Retina (tissue), 1 donor: Measurements from ENCODE around the gene RSBN1L.
"Not testable (repeated sequence)": the region's sequence is repeated elsewhere in the genome, so short reads cannot be mapped to it uniquely, and the experiment has no call there.

ENCODE experiments used
- DNase-seq: peaks from one replicate; pipeline ENCODE4 v3.0.0-alpha.2; 2016

RSBN1L gene

DNA sequence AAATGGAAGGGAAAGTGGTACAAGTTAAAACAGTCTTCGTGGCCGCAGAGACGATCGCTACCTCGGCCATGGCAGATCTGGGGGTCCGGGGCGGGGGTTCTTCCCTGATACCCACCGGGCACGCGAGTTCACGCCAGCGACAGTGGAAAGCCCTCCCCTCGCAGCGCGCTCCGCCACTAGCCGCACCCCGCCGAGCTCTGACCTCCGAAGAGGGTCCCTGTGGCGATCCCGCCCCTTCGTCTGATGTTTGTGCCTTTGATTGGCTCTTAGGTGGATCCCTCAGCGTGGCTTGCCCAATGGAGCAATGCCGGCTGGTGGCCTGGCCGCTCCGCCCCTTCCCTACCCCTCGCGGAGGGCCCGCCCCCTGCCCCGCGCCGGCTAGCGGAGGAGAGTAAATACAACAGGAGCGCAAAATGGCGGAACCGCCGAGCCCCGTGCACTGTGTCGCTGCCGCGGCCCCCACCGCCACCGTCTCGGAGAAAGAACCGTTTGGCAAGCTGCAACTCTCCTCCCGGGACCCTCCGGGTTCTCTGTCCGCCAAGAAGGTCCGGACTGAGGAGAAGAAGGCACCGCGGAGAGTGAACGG is at the start of gene RSBN1L:
Gene RSBN1L (plus strand): TSS at position 403 of the 586 bp plus-strand sequence. CDS start 11 bp downstream, at position 414.
- DNase-seq: peak; percentile 95

DNA sequence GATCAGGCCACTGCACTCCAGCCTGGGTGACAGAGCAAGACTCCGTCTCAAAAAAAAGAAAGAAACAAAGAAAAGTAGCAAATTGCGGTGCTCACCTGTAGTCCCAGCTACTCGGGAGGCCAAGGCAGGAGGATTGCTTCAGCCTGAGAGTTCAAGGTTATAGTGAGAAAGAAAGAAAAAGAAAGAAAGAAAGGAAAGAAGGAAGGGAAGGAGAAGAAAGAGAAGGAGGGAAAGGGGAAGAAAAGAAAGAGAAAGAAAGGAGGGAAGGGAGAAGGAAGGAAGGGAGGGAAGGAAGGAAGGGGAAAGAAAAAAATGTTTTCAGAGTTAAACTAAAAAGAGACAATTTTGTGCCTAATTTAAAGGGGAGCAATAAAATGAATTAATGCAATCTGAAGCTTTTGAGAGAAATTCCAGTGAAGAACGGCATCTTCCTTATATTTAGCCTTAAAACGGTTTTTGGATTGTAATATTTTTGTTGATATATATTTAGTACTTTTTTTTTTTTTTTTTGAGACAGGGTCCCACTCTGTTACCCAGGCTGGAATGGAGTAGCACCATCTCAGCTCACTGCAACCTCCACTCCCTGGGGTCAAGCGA is 47.4 kb upstream of the RSBN1L start:
- no peak for DNase-seq

DNA sequence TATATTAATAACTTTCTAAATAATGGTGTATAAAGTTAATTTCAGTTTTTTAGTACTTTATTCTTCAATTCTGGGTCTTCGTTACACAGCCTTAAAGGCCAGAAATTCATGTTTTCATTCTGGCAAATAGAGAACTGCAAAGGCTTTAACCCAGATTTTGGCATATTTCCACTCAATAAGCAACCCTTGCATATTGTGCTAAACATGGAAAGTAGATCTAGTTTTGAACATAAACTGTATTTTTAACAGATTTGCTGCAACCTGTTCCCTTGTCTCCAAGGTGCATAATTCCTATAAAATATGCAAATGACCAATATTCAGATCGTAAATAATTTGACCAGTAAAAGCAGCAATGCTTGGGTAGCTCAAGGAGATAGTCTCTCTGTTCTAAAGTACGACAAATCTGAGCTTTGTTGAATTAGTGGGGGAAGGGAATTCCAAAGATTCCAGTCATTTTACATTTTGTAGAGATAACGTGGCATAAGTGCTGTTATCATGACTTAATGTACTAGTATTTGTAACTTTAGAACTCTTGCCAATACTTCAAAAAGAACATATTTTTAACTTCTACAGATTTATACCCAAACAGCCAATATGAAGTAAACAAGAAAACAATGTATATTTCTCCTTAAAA is 46.4 kb upstream of the RSBN1L start:
- no peak for DNase-seq

DNA sequence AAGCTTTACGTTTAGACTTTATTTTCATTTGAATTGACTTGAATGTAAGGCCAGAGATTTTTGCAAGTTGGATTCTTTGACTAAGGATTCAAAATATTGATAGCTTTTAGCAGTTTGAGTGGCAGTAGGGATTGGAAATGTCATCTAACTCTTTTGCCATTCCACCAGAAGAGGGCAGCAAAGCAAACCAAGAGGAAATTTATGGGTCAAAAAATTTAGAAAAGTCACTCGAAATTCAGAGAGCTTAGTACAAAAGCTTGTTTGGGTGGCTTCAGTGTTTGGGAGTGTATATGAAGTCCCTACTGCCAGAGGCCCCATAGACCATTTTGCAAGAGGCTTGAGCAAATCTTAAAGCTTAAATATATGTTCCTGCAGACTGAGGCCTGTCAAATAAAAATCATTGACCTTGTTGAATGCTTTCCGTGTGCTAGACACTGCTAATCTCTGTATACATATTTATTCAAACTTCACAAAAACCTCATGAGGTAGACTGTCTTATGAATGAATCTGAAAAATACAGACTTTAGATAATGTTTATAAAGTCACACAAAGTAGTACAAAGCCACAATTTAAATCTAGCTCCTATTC is 44.6 kb upstream of the RSBN1L start:
- peak; percentile 37 for DNase-seq

DNA sequence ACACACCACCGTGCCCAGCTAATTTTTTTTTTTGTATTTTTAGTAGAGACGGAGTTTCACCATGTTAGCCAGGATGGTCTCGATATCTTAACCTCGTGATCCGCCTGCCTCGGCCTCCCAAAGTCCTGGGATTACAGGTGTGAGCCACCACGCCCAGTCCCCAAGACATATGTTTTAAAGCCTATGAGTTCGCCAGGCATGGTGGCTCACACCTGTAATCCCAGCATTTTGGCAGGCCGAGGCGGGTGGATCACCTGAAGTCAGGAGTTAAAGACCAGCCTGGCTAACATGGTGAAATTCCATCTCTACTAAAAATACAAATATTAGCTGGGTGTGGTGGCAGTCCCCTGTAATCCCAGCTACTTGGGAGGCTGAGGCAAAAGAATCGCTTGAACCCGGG is 43.4 kb upstream of the RSBN1L start:
- not testable (repeated sequence) for DNase-seq

DNA sequence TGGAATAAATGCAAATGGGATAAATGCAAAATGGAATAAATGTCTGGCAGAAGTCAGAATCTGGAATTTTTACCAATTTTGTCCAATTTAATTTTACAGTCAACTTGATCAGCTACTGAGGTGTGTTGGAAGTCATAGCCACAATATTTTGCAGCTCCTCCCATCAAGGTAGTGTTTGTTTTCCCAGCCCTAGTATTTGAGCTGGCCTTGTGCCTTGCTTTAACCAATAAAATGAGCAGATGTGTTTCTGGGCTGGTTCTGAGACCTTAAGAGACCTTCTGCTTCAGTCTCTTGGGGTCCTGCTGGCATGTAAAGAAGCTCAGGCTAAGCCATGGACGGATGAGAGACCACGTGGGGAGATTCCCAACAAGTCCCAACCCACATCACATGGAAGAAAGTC is 42.7 kb upstream of the RSBN1L start:
- no peak for DNase-seq

DNA sequence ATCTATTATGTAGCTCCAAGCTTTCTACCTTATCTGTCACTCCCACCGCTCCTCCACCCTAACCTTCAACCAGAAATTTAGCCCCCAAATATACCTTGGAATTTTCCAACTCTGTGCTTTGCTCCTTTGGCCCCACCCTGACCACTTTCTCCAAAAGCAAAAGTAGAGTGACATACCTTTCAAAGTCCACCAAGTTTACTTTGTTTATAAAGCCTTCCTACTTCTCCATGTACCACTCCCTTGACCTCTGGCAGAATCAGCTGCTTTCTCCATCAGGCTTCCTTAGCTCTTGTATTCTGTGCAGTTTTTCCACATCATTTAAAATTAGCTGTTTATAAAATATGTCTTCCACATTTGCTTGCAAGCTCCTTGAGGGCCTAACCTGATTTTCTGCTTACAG is 40.9 kb upstream of the RSBN1L start:
- no peak for DNase-seq

DNA sequence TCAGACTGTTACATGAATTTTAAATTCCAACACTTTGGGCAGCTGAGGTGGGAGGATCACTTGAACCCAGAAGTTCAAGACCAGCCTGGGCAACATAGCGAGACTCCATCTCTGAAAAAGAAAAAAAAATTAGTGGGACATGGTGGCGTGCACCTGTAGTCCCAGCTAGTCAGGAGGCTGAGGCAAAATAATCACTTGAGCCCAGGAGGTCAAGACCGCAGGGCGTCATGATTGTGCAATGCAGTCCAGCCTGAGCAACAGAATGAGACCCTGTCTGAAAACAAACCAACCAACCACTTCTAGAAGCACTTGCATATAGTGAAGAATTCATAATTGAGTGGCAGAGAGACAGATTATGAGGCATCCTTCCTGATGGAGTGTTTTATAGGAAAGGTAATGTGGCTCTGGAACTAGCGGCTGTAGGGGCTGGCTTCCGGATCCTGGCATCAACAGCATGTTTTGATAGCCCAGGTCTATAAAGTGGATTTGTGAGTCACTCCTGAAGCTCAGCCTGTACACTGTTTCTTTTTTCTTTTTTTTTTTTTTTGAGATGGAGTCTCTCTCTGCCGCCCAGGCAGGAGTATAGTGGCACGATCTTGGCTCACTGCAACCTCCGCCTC is 40.3 kb upstream of the RSBN1L start:
- no peak for DNase-seq

DNA sequence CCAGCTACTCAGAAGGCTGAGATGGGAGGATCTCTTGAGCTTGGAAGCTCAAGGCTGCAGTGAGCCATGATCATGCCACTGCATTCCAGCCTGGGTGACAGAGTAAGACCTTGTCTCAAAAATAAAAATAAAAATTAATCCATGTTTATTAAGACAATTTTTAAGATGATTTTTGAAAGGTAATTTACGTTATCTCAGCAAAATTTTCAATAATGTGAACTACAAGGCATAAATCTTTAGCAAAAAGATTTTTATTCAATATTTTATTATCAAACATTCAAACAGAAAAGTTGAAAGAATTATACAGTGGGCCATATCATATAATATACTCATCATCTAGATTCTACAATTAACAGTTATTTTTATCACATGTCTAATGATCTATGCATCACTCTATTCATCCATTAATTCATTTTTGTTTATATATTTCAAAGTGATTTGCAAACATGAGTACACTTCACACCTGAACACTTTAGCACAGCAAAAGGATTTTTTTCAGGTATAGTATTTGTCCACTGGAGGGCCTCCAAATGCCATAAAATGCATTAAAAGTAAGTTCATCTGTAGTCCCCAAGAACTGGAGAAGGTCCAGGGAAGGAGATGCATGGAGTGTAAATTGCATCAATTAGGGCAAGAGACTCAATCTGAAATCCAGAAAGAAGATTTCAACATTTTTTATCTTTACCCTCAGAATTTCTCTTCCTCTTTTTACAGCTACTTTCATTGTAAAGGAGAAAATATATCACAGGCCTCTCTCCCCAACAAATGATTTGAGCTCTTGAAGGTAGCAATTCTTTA is 38.6 kb upstream of the RSBN1L start:
- peak; percentile 17 for DNase-seq

DNA sequence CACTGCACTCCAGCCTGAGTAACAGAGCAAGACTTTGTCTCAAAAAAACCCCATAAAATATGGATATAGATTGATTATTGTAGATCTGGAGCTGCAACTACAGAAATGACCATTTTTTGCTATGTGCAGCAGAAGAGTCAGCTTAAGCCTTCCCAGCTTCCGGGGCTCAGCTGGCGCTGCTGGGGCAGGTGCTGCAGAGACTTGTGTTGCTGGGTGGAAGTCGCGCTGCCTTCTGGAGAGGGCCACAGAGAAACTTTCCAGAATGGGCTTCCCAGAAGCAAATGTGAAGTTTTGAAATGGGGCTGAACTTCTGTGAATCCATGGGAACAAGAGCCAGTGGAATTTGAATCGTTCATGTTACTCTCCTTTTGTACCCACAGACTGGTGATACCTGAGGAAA is 37.3 kb upstream of the RSBN1L start:
- no peak for DNase-seq

DNA sequence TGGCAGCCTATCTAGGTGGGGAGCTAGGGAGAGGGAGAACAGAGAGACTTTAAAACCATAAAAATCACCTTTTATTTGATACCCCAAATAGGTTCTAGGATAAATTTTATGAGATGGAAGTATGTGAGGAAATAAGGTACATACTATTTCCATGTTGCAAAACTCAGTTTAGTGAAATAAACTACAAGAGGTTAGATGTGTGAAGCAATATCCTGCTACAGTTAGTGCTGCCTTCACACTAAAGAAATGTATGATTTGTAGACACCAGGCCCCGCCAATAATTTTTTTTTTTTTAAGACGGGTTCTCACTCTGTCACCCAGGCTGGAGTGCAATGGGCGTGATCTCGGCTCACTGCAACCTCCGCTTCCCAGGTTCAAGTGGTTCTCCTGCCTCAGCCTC is 34.4 kb upstream of the RSBN1L start:
- no peak for DNase-seq

DNA sequence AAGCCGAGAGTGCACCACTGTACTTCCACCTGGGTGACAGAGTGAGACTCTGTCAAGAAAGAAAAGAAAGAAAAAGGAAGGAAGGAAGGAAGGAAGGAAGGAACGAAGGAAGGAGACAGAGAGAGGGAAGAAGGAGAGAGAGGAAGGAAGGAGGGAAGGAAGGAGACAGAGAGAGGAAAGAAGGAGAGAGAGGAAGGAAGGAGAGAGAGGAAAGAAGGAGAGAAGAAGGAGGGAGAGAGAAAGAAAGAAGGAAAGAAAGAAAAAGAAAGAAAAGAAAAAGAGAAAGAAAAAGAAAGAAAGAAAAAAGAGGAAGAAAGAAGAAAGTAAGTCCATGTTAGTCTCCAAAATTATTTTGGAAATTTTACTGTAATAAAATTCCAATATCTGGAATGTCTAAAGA is 33.4 kb upstream of the RSBN1L start:
- DNase-seq: no peak

DNA sequence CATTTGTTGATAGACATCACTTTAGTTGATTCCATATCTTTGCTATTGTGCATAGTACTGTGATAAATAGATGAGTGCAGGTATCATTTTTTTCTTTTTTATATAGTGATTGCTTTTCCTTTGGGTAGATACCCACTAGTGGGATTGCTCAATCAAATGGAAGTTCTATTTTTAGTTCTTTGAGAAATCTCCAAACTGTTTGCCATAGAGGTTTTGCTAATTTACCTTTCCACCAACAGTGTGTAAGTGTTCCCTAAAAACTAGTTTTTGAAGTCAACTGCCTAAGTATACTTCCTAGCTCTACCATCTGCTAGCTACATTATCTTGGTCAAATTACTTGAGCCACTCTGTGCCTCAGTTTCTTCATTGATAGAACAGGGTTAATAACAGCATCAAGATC is 31.5 kb upstream of the RSBN1L start:
- DNase-seq: no peak

DNA sequence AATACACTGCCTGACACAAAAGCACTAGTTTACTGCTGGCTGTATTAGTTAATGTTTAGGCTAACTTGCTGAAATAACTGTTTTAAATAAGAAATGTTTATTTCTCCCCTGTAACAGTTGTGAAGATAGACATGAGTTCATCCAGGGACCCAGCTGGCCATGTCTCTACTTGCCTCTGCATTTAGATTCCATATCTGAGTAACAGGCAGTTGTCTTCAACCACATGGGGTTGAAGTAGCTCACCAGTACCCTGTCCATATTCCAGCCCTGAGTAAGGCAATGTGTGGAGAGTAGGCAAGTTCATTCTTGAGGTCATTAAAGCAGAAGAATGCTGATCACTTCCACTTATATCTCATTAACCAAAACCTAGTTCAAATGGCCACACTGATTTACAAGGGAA is 31.1 kb upstream of the RSBN1L start:
- DNase-seq: no peak

DNA sequence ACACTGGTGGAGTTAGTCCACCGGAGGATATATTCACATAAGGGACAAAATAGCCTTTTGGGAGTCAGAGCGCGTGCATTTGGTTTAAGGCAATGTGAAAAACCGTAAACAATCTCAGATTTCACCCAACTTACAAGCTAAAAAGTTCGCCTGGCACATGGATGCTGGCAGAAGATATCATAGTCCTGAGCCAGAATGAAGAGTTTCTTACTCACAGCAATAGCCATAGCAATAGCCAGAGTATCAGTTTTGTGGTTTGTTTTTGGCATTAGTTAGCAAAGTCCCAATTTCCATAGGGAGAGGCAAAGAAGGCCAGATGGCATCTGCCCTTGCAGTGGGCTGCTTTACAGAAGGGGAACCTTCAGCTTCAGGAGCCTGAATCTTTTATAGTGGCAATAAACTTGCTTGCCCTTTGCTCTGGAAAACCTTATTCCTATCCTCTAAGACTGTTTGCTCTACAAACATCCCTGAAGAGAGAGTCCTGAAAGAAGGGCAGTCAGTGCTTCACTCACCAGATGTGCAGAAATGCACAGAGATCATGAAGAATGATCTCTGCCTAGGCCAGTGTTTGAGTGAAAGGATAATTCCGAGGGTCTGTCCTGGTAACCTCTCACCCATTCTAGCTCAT is 28.7 kb upstream of the RSBN1L start:
- DNase-seq: no peak

DNA sequence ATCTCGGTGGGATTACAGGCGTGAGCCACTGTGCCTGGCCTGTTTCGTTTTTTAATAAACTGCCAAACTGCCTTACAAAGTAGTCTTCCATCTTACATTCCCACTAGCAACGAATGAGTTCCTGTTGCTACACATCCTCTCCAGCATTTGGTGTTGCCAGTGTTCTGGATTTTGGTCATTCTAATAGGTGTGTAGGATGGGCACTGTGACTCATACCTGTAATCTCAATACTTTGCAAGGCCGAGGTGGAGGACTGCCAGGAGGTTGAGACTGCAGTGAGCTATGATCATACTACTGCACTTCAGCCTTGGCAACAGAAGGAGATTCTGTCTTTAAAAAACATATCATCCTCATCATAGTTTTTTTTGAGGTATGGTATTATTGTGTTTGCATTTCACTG is 21.4 kb upstream of the RSBN1L start:
- no peak for DNase-seq

DNA sequence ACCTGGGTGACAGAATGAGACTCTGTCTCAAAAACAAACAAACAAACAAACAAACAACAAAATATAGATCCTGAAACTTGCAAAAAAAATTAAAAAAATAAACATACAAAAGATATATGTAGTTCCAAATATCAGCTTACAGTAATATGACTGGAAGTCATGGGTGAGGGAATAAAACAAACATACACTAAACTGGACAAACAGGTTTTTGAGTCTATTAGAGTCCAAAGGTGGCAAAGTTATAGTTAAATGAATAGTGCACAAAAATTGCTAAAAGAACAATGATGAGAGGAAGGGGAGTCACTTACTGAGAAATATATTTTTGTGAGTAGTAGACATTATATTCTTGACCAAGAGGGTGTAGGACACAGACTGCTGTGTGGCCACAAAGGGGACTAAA is 16.7 kb upstream of the RSBN1L start:
- DNase-seq: no peak

DNA sequence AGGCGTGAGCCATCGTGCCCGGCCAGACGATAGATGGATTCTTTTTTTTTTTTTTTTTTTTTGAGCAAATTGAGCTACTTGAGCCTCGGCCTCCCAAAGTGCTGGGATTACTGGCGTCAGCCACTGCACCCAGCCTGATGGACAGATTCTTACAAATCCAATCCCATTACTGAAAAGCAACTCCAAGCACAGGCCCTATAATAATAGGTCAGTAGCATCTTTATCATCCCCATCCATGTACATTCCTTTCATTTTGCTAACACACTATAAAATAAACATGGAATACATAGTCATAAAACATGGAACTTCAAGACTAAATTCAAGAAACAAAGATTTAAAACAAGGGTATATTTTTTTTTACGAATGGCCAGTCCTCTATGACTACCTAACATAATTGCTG is 16.0 kb upstream of the RSBN1L start:
- DNase-seq: no peak

DNA sequence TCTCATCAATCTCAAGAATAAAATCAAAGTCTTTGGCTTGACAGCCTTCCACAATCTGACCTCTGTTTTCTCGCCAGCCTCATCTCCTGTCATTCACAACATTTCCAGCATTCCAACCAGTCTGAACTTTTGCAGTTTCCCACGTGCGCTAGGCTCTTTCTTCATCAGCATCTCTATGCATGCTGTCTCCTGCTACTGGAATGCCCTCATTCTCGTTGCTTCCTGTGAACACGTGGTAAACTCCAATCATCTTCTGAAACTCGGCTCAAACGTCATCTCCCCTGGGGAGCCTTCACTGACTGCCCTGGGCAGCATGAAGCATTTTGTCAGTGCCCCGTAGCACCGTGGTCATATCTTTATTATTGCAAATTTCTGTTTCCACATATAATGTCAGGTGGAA is 12.2 kb upstream of the RSBN1L start:
- DNase-seq: peak; percentile 53

DNA sequence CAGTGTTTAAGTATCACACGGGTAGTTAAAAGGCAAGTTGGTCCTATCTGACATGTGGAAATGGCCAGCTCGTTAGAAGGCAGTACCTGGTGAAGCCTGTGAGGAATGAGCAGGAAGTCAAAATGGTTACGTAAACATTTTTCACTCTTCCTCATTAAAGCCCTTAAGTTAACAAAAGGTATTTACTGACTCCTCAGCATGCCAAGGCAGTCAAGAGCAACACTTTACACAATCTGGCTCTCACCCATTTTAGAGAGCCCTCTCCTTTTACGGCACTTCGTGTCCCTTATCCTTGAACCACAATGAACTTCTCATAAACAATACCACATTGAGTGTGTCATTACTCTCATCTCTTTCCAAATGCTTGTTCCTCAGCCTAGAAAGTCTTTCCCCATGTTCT is 11.0 kb upstream of the RSBN1L start:
- DNase-seq: no peak

DNA sequence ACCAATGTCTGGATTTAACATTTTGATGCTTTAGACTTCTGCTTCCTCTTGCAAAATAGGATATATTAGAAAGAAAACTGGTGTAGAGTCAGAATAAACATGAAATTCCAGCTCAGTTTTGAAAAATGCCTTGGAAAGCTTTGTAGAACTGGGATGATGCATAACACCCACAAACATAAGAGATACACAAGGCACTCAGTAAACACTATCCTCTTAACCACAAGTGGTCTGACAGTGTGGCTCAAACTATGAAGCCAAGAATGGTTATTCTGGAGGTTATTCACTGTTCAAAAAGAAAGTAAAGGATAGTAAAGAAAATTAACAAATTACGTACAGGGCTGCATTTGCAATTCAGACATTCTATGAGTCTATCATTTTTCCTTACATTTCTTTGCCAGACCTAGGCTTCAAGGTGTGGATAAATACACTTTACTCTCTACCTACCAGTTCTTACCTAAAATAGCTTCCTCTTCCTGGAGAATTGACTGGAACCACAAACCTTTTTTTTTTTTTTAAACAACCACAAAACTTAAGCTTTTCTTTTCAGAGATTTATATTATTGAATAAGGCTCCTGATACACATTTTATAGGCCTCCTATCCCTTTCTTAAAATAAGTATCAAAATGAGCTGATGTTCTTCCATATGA is 9.0 kb upstream of the RSBN1L start:
- DNase-seq: no peak

DNA sequence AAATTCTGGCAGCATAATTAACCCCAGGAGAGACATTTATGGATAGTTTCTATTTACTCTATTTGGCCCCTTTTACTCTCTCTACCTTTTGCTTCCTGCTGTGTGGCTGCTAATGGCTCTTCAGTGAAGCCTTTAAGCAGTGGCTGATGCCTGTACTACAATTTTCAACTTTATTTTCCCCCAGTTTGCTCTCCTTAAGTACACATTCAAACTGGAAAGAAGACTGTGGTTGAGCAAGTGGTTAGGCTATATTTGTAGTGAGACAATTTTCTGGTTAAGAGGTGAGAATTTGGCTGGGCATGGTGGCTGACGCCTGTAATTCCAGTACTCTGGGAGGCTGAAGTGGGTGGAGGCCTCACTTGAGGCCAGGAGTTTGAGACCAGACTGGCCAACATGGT is 8.5 kb upstream of the RSBN1L start:
- no peak for DNase-seq
